OCI-LY3 (cell line): ENCODE measurements around the gene SH3RF3.

Source experiments
- CTCF ChIP-seq: fragments of 200-600, 300-600 bp; sonication (generic); IDR thresholded peaks from 2 replicates; pipeline ENCODE4 v1.5.1; 2014; ENCODE audit warnings: antibody characterized with exemption, low read length, low read depth
- EZH2phosphoT487 ChIP-seq: fragments of 200-600 bp; shearing (Covaris generic); IDR thresholded peaks from 2 replicates; pipeline ENCODE4 v1.6.1; 2018; ENCODE audit warnings: antibody characterized with exemption, mixed run types, low read depth

GRCh38 chr2:109185821-109186570 lies 57.0 kb downstream of the SH3RF3 start:
- no peak for TF ChIP-seq CTCF
- TF ChIP-seq EZH2phosphoT487, result no peak
